VCaP (cell line): ENCODE data around the gene ACVR1.
"Not testable (repeated sequence)": the region's sequence is repeated elsewhere in the genome, so short reads cannot be mapped to it uniquely, and the experiment has no call there.

Experiments
- H3K27ac ChIP-seq: fragments of 450-650 bp; 2 replicates; pipeline ENCODE4 v1.5.1; 2017
- TF ChIP-seq, protein P1 (sequence below): fragments of 450-650 bp; conservative IDR thresholded peaks from 2 replicates; pipeline ENCODE4 v1.5.1; 2017; ENCODE audit warnings: mild to moderate bottlenecking, moderate library complexity

The ACVR1 gene

DNA sequence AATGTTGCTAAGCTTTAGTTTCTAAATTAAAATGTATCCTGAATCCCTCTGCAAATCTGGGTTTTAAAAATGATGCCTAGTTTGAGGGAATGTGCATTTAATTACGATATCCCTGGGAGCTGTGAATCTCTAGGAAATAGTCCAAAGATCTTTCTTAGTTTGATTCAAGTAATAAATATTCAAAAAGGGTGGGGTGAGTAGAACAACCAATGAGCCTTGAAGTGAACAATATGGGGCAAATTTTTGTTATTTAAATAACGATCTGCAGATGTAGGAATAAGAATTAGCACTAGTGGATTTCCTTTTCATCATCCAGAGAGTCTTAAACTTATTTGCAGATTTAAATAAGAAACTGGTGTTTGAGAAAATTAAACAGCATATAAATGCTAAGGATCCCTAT lies 106.3 kb downstream of the ACVR1 start:
- TF ChIP-seq, protein P1, sequence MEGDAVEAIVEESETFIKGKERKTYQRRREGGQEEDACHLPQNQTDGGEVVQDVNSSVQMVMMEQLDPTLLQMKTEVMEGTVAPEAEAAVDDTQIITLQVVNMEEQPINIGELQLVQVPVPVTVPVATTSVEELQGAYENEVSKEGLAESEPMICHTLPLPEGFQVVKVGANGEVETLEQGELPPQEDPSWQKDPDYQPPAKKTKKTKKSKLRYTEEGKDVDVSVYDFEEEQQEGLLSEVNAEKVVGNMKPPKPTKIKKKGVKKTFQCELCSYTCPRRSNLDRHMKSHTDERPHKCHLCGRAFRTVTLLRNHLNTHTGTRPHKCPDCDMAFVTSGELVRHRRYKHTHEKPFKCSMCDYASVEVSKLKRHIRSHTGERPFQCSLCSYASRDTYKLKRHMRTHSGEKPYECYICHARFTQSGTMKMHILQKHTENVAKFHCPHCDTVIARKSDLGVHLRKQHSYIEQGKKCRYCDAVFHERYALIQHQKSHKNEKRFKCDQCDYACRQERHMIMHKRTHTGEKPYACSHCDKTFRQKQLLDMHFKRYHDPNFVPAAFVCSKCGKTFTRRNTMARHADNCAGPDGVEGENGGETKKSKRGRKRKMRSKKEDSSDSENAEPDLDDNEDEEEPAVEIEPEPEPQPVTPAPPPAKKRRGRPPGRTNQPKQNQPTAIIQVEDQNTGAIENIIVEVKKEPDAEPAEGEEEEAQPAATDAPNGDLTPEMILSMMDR: no peak

DNA sequence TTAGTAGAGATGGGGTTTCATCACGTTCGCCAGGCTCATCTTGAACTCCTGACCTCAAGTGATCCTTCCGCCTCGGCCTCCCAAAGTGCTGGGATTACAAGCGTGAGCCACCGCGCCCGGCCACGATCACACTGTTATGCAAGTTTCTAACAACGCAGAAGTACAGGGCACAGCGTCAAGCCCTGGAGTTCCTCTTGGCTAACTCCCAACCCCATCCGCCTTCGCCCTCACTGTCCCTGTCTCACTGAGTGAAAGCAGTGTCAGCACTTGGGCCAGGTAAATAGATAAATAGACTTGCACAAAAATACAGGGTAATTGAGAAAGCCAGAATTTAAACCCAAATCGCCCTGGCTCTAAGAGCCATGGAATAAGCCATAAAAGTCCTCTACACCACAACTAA lies 111.7 kb downstream of the ACVR1 start:
- TF ChIP-seq, protein P1: no peak
- H3K27ac ChIP-seq: no peak overlapping the region

More for the DNA sequence above, 106.3 kb downstream of the ACVR1 start:
- no peak overlapping the region for H3K27ac ChIP-seq

DNA sequence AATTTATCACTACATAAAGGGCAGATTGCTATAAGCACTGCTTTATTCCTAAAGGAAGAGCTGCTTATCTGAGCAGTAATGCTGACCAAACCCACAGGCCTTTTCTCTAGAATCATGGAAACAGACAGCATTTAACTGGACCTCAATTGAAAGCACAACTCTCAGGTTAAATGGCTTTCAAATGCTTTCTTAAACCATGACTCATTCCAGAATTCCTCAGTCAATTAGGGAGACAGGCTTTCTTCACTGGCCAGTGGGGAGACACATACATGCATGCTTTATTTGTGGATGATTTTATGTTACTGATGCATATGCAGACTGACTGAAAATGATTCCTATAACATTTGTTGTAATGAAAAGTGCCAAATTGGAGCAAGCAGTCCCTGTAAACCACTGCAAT lies 114.6 kb downstream of the ACVR1 start:
- TF ChIP-seq, protein P1: no peak
- H3K27ac ChIP-seq: no peak overlapping the region

DNA sequence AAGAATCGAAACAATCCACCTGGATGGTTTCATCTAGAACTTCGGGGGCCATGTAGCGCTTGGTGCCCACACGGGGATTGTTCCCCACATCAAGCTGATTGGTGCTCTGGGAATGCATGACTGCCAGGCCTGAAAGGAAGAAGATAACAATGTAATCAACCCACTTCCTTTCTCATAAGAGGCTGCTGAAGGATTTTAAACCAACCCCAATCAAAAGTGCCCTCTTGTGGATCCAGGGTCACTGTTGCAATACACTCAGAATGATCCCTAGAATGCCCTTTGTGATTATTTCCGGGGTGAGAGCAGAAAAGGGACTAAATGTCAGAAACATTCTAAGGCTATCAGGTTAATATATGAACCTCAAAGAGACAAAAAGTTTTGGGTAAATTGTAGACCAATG lies 115.2 kb downstream of the ACVR1 start:
- no peak overlapping the region for H3K27ac ChIP-seq
- TF ChIP-seq, protein P1: peak; percentile 29; the same call in 1 of the 2 replicates

DNA sequence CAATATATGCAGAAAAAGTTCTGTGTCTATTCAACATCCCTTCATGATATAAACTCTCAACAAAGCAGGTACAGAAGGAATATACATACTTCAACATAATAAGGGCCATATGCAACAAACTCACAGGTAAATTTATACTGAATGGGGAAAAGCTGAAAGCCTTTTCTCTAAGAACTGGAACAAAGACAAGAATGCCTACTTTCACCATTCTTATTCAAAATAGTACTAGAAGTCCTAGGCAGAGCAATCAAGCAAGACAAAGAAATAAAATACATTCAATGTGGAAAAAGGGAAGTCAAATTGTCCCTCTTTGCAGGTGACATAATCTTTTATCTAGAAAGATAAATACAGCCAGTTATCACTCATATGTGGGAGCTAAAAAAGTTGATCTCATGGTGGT lies 116.3 kb downstream of the ACVR1 start:
- no peak overlapping the region for H3K27ac ChIP-seq
- TF ChIP-seq, protein P1: no peak

DNA sequence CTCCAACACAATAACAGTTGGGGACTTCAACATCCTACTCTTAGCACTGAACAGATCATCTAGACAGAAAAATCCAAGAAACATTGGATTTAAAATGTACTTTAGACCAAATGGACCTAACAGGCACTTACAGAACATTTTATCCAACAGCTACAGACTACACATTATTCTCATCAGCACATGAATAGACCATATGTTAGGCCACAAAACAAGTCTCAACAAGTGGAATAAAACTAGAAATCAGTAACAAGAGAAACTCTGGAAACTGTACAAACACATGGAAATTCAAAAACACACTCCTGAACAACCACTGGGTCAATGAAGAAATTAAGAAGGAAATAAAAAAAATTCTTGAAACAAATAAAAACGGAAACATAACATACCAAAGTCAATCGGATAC lies 117.5 kb downstream of the ACVR1 start:
- no peak overlapping the region for H3K27ac ChIP-seq
- TF ChIP-seq, protein P1: no peak

DNA sequence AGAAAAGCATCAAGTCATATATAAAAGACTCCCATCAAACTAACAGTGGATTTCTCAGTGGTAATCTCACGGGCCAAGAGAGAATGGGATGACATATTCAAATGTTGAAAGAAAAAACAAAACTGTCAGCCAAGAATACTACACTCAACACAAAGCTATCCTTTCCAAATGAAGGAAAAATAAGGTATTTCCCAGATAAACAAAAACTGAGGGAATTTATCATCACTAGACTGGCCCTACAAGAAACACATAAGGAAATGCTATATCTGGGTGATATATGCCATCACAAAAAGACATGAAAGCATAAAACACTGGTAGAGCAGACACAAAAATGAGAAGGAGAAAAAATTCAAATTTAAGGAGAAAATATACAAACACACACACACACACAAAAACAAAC lies 118.6 kb downstream of the ACVR1 start:
- H3K27ac ChIP-seq: no peak overlapping the region
- TF ChIP-seq, protein P1: no peak

DNA sequence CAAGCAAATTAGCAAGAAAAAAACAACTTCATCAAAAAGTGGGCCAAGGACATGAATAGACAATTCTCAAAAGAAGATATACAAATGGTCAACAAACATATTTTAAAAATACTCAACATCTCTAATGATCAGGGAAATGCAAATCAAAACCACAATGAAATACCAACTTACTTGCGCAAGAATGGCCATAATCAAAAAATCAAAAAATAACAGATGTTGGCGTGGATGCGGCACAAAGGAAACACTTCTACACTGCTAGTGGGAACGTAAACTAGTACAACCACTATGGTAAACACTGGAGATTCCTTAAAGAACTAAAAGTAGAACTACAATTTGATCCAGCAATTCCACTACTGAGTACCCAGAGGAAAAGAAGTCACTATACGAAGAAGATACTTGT lies 119.7 kb downstream of the ACVR1 start:
- H3K27ac ChIP-seq: not testable (repeated sequence)
